Activated naive CD8-positive, alpha-beta T cell treated with anti-CD3 and anti-CD28 coated beads, Interleukin-2, amount 50 U/mL, for 24 hours (primary cell): ENCODE data around the gene IGFBP7.

Source experiments
- ATAC-seq: fragments of 150-1000 bp; cut with Tn5 transposase; one replicate; pipeline ENCODE4 v1.10.0; 2021
- DNase-seq: peaks from one replicate; pipeline ENCODE4 v3.0.0; 2021
- H3K27ac Mint-ChIP-seq: one replicate; pipeline ENCODE4 v1.8.0; 2021; ENCODE audit warnings: mild to moderate bottlenecking, mixed read lengths
- H3K27me3 Mint-ChIP-seq: one replicate; pipeline ENCODE4 v1.8.0; 2021; ENCODE audit warnings: mixed read lengths
- H3K36me3 Mint-ChIP-seq: one replicate; pipeline ENCODE4 v1.8.0; 2021; ENCODE audit warnings: low read depth, mixed read lengths
- H3K4me1 Mint-ChIP-seq: one replicate; pipeline ENCODE4 v1.8.0; 2021; ENCODE audit warnings: mixed read lengths
- H3K4me3 Mint-ChIP-seq: one replicate; pipeline ENCODE4 v1.8.0; 2021; ENCODE audit warnings: mild to moderate bottlenecking, moderate library complexity, mixed read lengths
- H3K9me3 Mint-ChIP-seq: one replicate; pipeline ENCODE4 v1.8.0; 2021; ENCODE audit warnings: mixed read lengths

IGFBP7 gene, protein sequence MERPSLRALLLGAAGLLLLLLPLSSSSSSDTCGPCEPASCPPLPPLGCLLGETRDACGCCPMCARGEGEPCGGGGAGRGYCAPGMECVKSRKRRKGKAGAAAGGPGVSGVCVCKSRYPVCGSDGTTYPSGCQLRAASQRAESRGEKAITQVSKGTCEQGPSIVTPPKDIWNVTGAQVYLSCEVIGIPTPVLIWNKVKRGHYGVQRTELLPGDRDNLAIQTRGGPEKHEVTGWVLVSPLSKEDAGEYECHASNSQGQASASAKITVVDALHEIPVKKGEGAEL

DNA sequence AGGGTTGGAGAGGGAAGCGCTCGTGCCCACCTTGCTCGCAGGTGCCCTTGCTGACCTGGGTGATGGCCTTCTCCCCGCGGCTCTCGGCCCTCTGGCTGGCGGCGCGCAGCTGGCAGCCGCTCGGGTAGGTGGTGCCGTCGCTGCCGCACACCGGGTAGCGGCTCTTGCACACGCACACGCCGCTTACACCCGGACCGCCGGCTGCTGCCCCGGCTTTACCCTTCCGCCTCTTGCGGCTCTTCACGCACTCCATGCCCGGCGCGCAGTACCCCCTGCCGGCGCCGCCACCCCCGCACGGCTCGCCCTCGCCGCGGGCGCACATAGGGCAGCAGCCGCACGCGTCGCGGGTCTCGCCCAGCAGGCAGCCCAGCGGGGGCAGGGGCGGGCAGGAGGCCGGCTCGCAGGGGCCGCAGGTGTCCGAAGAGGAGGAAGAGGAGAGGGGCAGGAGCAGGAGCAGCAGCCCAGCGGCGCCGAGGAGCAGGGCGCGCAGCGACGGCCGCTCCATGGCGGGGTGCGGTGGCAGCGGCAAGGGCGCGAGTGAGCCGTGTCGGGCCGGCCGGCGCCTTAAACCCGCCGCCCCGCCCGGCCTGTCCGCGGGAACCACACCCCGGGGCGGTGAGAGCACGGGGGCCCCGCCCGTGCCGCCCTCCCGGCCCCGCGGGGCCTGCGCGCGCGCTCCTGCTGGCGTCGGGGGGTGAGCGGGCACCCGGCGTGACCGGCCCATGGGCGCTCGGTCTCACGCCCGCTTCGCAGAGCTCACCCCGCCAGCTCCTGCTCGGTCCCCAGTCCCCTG, at the start of gene IGFBP7:
Gene IGFBP7 (minus strand): TSS at position 539 of the 793 bp plus-strand sequence. CDS start 34 bp downstream, at position 505.
- Mint-ChIP-seq H3K36me3 (no peaks in the 10 kb centered on the region), H3K4me1 (peaks cover 12% of the 10 kb centered on the region), H3K27me3 (peaks cover 62% of the 10 kb centered on the region), H3K27ac (peak within 1 kb of the TSS; percentile 62), H3K4me3 (peak within 1 kb of the TSS; percentile 77), H3K9me3 (no peaks in the 10 kb centered on the region)
- DNase-seq (peak; percentile 7), ATAC-seq (peak; percentile 55)

DNA sequence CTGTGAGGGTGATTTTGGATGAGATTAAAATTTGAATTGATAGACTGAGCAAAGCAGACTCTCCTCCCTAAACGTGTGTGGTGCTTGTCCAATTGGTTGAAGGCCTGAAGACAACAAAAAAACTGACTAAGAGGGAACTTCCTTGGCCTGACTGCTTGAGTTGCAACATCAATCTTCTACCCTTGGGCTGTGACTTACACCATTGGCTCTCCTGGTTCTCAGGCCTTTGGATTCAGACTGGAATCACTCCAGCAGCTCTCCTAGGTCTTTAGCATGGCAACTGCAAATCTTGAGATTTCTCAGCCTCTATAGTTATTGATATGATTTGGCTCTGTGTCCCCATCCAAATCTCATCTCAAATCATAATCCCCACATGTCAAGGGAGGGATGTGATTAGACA, 49.7 kb upstream of the IGFBP7 start:
- Mint-ChIP-seq H3K4me3 (no peak overlapping the region), H3K27ac (no peak overlapping the region), H3K27me3 (peaks cover 19% of the 10 kb centered on the region), H3K4me1 (peaks cover 9% of the 10 kb centered on the region), H3K9me3 (no peaks in the 10 kb centered on the region), H3K36me3 (no peaks in the 10 kb centered on the region)
- no peak for DNase-seq
- ATAC-seq: no peak

DNA sequence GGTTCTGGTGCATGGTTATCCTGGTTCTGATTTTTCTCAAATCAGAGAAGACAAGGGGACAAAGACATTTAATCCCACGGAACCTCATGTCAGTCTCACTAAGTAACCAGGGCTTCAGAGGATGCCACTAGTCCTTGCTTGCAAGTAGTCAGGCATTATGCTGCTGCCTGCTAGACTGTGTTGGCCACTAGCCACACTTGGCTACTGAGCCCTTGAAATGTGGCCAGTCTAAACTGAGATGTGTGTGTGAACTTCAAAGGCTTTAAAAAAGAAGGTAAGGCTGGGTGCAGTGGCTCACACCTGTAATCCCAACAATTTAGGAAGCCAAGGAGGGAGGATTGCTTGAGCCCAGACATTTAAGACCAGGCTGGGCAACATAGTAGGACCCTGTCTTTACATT, 48.6 kb upstream of the IGFBP7 start:
- no peak for DNase-seq
- Mint-ChIP-seq H3K9me3 (no peaks in the 10 kb centered on the region), H3K27ac (no peak overlapping the region), H3K4me1 (peaks cover 8% of the 10 kb centered on the region), H3K4me3 (no peak overlapping the region), H3K27me3 (peaks cover 19% of the 10 kb centered on the region), H3K36me3 (no peaks in the 10 kb centered on the region)
- ATAC-seq: no peak

DNA sequence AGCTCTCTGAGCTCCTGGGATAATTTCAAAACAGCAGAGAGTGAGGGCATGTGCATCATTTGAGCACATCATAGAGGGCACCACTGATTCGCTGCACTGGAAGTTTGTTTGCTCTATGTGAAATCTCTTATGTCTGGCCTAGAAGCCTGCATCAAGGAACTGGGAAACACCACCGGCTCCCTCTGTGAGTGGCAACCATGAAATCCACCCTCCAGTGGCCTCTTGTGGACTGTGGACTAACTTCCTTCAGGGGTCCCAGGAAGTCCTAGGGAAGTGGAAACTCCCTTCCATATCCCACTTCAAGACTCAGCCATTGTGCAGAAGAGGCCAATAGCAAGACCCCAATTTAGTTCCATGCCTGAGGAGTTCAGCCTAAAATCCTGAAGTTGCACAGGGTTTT, 48.0 kb upstream of the IGFBP7 start:
- H3K36me3 Mint-ChIP-seq: no peaks in the 10 kb centered on the region
- no peak for DNase-seq
- no peak overlapping the region for H3K4me3 Mint-ChIP-seq
- H3K9me3 Mint-ChIP-seq: no peaks in the 10 kb centered on the region
- peaks cover 5% of the 10 kb centered on the region for H3K4me1 Mint-ChIP-seq
- H3K27ac Mint-ChIP-seq: no peak overlapping the region
- no peak for ATAC-seq
- H3K27me3 Mint-ChIP-seq: peaks cover 19% of the 10 kb centered on the region

DNA sequence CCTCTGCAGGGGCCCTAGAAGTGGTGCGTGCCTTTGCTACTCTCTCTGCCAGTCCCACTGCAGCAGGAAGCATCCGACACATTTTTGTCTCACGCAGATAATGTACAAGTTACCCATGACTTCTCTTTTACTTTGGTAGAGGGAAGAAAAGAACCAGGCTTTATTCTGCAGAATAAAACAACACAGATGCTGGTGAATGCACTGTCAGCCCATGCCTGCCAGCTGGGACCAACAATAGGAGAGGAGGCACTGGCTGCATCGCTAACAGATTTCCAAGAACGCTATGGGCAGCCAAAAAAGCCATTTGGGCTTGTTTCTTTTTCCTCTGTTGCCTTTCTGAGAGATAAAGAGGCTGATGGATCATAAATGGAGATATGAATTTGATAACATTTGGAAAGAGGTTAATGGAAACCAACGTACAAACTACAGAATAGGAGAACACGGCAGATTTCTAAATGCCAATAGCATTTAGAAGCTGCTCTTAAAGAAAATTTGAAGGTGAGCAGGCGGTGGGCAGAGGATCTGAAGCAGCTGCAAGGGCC, 47.5 kb upstream of the IGFBP7 start:
- Mint-ChIP-seq H3K9me3 (no peaks in the 10 kb centered on the region), H3K36me3 (no peaks in the 10 kb centered on the region), H3K27ac (no peak overlapping the region), H3K4me1 (peaks cover 2% of the 10 kb centered on the region), H3K27me3 (peaks cover 19% of the 10 kb centered on the region), H3K4me3 (no peak overlapping the region)
- ATAC-seq (no peak), DNase-seq (no peak)

DNA sequence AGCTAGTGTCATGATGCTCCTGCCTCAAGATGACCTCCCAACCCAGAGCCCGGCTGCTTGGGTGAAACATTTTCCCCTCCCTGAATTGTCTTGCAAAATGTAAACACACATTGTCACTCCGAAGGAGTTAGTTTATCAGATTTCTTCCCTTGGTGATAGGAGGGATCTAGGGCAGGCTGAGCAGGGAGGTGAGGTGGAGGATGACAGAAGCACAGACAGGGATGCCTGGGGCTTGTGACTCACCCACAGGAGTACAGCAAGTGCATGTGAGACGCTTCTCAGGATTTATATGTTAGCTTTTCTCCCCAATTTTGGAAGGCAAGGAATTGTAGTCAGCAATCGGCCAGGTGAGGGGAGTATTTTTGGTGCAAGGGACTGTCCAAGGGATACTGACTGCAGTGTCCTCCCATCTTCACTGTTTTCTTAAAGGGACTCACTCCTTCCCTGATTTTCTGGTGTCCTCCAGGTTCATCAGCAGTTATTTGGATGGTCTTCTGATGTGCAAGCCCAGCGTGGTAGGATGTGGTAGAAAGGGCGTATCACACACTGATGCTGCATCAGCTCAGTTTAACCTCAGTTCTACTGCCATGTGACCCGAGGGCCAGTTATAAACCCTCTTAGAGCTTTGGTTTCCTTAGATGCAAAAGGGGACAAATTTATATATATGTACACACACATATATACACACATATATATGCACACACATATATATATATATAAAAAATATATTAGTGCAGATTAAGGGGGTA, 46.2 kb upstream of the IGFBP7 start:
- ATAC-seq (no peak), DNase-seq (no peak)
- Mint-ChIP-seq H3K4me3 (no peak overlapping the region), H3K36me3 (no peaks in the 10 kb centered on the region), H3K9me3 (no peaks in the 10 kb centered on the region), H3K27ac (no peak overlapping the region), H3K4me1 (peaks cover 2% of the 10 kb centered on the region), H3K27me3 (peaks cover 19% of the 10 kb centered on the region)

DNA sequence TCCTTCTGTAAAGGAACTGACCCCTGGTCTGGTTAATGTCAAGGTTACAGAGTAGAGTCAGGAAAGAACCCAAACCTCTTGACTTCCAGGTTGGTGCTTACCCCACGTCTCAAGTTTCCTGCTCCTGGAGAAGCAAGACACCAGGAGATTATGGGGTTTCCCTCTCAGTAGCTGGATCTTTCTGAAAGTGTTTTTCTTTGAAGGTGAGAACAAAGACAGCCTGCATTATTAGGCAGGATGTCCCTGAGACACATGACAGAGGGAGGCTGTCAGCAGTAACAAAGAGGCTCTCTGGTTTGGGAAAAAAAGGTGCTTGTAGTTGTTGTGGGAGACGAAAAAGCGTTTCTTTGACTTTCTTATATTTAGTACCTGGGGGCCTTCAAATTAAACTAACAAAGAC, 44.7 kb upstream of the IGFBP7 start:
- Mint-ChIP-seq H3K4me3 (no peak overlapping the region), H3K36me3 (no peaks in the 10 kb centered on the region), H3K27ac (no peak overlapping the region), H3K27me3 (peaks cover 22% of the 10 kb centered on the region), H3K9me3 (no peaks in the 10 kb centered on the region), H3K4me1 (peaks cover 2% of the 10 kb centered on the region)
- ATAC-seq: no peak
- no peak for DNase-seq

DNA sequence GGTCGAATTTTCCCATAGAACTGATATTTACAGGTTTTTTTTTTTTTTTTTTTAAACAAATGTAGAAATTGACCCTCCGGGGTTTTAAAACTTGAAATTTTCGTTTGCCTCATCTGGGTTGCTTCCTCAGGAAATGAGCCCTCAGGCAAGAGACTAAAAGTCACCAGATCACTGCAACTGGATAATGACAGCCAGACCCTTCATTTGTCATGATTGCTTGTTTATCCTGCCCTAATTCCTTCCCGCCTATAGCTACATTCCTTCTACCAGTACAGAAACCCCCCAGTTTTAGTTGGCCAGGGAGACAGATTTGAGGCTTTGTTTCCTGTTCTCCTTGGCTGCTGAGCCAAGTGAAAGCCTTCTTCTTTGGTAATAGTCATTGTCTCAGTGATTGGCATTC, 44.0 kb upstream of the IGFBP7 start:
- no peak for DNase-seq
- ATAC-seq: no peak
- Mint-ChIP-seq H3K4me3 (no peak overlapping the region), H3K36me3 (no peaks in the 10 kb centered on the region), H3K4me1 (peaks cover 2% of the 10 kb centered on the region), H3K27me3 (peaks cover 19% of the 10 kb centered on the region), H3K9me3 (no peaks in the 10 kb centered on the region), H3K27ac (no peak overlapping the region)

DNA sequence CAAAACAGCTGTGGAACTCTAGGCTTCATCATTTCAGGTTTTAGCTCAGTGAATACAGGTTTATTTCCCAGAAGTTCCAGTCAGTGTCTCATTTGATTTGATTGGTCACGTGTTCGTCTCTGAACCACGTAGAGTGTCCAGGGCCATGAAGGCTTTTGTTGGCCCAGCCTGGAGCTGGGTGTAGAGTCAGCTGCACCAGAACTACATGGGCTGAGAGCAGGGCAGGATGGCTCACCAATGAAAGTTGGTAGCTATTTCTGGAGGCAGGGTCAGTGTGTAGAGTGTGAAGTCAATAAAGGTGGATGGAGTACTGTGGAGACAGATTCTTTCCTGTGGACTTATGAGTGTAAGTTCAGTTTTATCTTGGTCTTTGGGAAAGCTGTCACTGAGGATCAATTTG, 43.0 kb upstream of the IGFBP7 start:
- Mint-ChIP-seq H3K36me3 (no peaks in the 10 kb centered on the region), H3K4me3 (no peak overlapping the region), H3K27ac (no peak overlapping the region), H3K27me3 (peaks cover 19% of the 10 kb centered on the region), H3K9me3 (no peaks in the 10 kb centered on the region), H3K4me1 (peaks cover 2% of the 10 kb centered on the region)
- ATAC-seq (no peak), DNase-seq (no peak)

DNA sequence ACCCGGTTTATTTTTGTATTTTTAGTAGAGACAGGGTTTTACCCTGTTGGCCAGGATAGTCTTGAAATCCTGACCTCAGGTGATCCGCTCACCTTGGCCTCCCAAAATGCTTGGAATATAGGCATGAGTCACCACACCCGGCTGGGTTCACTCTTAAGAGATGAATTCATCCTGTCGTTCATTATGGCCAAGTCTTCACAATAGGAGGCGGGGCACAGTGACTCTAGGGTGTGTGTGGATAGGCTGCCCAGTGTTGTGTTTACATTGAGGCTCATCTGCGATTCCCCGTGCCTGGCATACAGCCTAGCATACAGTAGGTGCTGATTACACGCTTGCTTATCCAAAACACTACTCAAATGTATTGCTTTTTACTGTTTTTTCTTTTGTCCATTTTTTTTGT, 41.3 kb upstream of the IGFBP7 start:
- no peak for DNase-seq
- no peak overlapping the region for H3K4me3 Mint-ChIP-seq
- H3K9me3 Mint-ChIP-seq: no peaks in the 10 kb centered on the region
- ATAC-seq: no peak
- peaks cover 16% of the 10 kb centered on the region for H3K27me3 Mint-ChIP-seq
- no peaks in the 10 kb centered on the region for H3K36me3 Mint-ChIP-seq
- H3K4me1 Mint-ChIP-seq: peaks cover 2% of the 10 kb centered on the region
- no peak overlapping the region for H3K27ac Mint-ChIP-seq

DNA sequence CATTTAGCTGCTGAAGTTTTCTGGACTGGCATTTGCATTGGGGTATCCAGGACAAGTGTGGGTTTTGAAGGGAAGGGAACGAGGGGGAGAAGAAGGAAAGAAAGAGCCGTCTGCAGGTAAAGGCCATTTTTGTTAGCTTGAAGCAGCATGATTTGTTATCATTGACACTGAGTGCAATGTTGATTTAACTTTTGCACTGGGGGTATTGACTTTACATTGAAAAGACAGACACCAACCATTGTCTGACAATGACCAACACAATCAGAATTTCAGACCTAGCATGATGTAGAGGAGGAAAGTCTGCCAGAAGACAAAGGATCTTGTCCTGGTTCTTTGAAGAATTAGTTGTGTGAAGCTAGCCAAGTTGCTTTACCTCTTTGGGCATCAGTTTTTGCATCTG, 39.6 kb upstream of the IGFBP7 start:
- H3K27ac Mint-ChIP-seq: no peak overlapping the region
- no peak for DNase-seq
- peaks cover 2% of the 10 kb centered on the region for H3K4me1 Mint-ChIP-seq
- peaks cover 8% of the 10 kb centered on the region for H3K27me3 Mint-ChIP-seq
- no peaks in the 10 kb centered on the region for H3K9me3 Mint-ChIP-seq
- no peaks in the 10 kb centered on the region for H3K36me3 Mint-ChIP-seq
- no peak for ATAC-seq
- no peak overlapping the region for H3K4me3 Mint-ChIP-seq

DNA sequence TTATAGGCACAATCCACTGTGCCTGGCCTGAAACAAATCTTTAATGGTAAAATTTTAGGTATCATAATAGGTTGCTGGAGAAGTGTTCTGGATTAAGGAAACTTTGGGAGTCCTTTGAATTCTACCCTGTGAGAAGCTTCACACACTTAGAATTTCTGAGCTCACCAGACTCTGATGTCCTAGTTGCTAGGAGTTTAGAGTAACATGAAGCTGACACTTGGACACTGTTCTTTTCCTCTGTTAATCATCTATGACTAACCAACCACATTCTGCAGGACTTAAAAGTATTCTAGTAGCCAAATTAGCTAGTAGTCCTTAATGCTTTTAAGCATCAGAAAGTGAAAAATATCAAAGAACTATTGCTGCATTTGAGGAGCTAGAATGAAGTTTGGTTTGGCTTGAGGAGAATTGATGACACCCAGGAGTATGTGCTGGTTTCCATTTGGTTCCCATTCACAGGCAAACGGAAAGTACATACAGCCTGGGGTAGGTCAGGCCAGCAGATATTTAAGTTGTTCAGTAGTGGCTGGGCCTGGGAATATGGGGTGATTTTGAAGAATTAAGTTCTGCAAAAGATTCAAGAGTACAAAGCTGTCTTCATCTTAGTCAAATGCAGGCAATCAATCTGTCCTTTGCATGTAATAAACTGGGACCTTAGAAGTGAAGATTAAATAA, 38.8 kb upstream of the IGFBP7 start:
- no peak for ATAC-seq
- Mint-ChIP-seq H3K27me3 (peaks cover 3% of the 10 kb centered on the region), H3K4me3 (no peak overlapping the region), H3K27ac (no peak overlapping the region), H3K9me3 (no peaks in the 10 kb centered on the region), H3K36me3 (no peaks in the 10 kb centered on the region), H3K4me1 (no peaks in the 10 kb centered on the region)
- no peak for DNase-seq

DNA sequence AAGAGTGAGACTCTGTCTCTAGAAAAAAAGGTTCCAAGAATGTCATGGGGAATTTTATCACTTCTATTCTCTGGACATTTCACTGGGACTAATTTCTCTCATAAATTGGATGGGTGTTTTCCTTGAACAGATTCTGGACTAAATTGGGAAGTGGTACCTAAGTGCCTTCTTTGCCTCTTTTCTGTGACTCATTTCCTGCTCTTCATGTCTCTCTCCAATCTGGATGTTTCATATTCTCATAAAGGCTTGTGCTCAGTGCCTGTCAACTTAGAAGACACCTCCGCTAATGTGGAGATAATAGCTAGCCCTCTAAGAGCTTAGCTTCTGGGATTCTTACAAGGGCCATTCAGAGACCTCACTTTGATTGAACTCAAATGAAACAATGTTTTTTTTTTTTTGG, 38.0 kb upstream of the IGFBP7 start:
- Mint-ChIP-seq H3K36me3 (no peaks in the 10 kb centered on the region), H3K9me3 (no peaks in the 10 kb centered on the region), H3K27me3 (peaks cover 3% of the 10 kb centered on the region), H3K4me1 (no peaks in the 10 kb centered on the region), H3K4me3 (no peak overlapping the region), H3K27ac (no peak overlapping the region)
- DNase-seq: no peak
- ATAC-seq: no peak

DNA sequence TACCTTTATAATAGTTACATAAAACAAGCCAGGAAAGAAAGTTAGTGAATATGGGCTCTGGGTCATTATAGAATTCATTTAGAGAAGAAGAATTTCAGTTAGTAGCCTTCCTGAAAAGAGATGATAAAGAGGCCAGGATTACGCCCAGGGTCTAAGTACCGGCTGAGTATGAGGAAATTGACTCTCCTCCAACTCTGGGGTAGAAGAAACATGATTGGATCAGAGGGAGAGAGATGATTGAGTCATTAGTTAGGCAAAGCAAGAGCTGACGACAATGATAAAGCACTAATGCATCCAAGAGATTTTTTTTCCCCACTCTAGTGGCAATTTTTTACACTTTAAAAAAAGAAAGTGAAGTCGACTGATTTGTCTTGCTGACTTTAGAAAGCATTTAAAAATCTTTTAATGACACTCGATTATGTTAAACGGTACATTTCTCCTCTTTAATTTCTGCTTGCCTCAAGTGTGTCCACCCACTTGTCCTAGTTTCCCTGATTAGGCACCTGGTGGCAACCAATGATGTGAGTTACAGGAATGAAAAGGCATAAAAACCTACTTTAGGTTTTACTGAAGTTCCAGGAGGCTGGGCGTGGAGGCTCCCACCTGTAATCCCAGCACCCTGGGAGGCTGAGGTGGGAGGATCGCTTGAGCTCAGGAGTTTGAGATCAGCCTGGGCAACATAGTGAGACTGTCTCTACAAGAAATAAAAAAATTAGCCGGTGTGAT, 37.3 kb upstream of the IGFBP7 start:
- DNase-seq (no peak), ATAC-seq (no peak)
- no peaks in the 10 kb centered on the region for H3K4me1 Mint-ChIP-seq
- no peaks in the 10 kb centered on the region for H3K9me3 Mint-ChIP-seq
- peaks cover 3% of the 10 kb centered on the region for H3K27me3 Mint-ChIP-seq
- H3K4me3 Mint-ChIP-seq: no peak overlapping the region
- no peak overlapping the region for H3K27ac Mint-ChIP-seq
- no peaks in the 10 kb centered on the region for H3K36me3 Mint-ChIP-seq
